CMK (cell line): ENCODE results near the gene SSBP1.

ENCODE experiments used
- DNase-seq: peaks from one replicate; pipeline ENCODE4 v3.0.0-alpha.2; 2010; ENCODE audit warnings: low read depth

The SSBP1 gene

GRCh38 chr7:141776374-141776773 is 38.2 kb downstream of the SSBP1 start, which contains the start of gene TAS2R4:
Gene TAS2R4, plus strand, starts transcription at chr7:141776674. Its CDS starts 1,815 bp downstream, at chr7:141778489.
- no peak for DNase-seq

GRCh38 chr7:141785706-141786552 is 47.8 kb downstream of the SSBP1 start:
- DNase-seq: no peak

- no peak for DNase-seq
Measured at GRCh38 chr7:141788296-141788695, 50.1 kb downstream of the SSBP1 start.

GRCh38 chr7:141789917-141790316 is 51.8 kb downstream of the SSBP1 start, which contains the start of gene TAS2R5:
Gene TAS2R5, plus strand, starts transcription at chr7:141790217. Its CDS starts 145 bp downstream, at chr7:141790362.
- no peak for DNase-seq

GRCh38 chr7:141792526-141792925 is 54.4 kb downstream of the SSBP1 start:
- DNase-seq: no peak
